Testis (tissue), 3 donors: ENCODE data around the gene RFC2. TPM values are rescaled to one million over a fixed set of nuclear protein-coding genes. Genes with fewer than 3 reads are reported as not detected.

Experiments used
- DNase-seq: peaks from one replicate; pipeline ENCODE4 v3.0.0-alpha.2; 2019
- H3K27ac ChIP-seq, 2 donors: fragments of 200-600 bp; sonication (generic); one replicate each; pipeline ENCODE4 v1.5.1; 2019
- H3K27me3 ChIP-seq: fragments of 200-600 bp; sonication (generic); one replicate; pipeline ENCODE4 v1.5.1; 2019
- H3K36me3 ChIP-seq: fragments of 200-600 bp; sonication (generic); one replicate; pipeline ENCODE4 v1.5.1; 2017; ENCODE audit warnings: low read depth; ENCODE audit errors: missing control alignments
- H3K4me1 ChIP-seq: fragments of 200-600 bp; sonication (generic); one replicate; pipeline ENCODE4 v1.5.1; 2019
- H3K4me3 ChIP-seq, 2 donors: fragments of 200-600 bp; sonication (generic); one replicate each; pipeline ENCODE4 v1.5.1; 2017 to 2019
- H3K9me3 ChIP-seq: fragments of 200-600 bp; sonication (generic); one replicate; pipeline ENCODE4 v1.5.1; 2017
- POLR2A ChIP-seq: fragments of 450-650 bp; IDR thresholded peaks from one replicate; pipeline ENCODE4 v1.6.1; 2017; ENCODE audit warnings: antibody characterized with exemption, mild to moderate bottlenecking, moderate library complexity
- WGBS, 2 donors: methylation state at CpG; one replicate each; pipeline ENCODE4 v1.1.5; 2018; 5-methylcytosine and 5-hydroxymethylcytosine counted together
- intact Hi-C: fragments of 100-400 bp; cut with DNase I; formaldehyde crosslinking; loops from one replicate; pipeline ENCODE4 v1.15.1; 2023; ENCODE audit warnings: low total_unique reads
- microRNA counts, 2 donors: library from miRNA; unstranded; fragments of <30 nt; microRNA quantifications; one replicate each; lab custom pipeline; 2016
- microRNA-seq, 2 donors: library from miRNA; unstranded; fragments of <30 nt; microRNA quantifications; one replicate each; pipeline ENCODE4, GENCODE V29; 2016; ENCODE audit warnings: borderline number of aligned reads in 2 of 2, borderline replicate concordance in 1 of 2
- polyA plus RNA-seq: library from polyadenylated mRNA; stranded (reverse); fragments of 350-450 nt; fragmentation: Illumina TruSeq; extraction: RNeasy Lipid Tissue Mini Kit (QIAGEN cat#74804); gene quantifications from one replicate; pipeline ENCODE4 v1.2.3, GENCODE V29; 2014; ENCODE audit warnings: low read depth, low replicate concordance; ENCODE audit not compliant: insufficient read depth
- small RNA-seq, 2 donors: library from RNA; depleted of rRNA; stranded (forward); fragments of <200 nt; gene quantifications; one replicate each; pipeline ENCODE3, GENCODE V24; 2016
- total RNA-seq, 2 donors: library from RNA; depleted of rRNA; stranded (reverse); fragments of >200 nt; gene quantifications; one replicate each; pipeline ENCODE4 v1.2.3, GENCODE V29; 2016
- TF ChIP-seq, protein P1 (sequence below), 3 experiments: fragments of 450-650 bp in 2 of 3; fragments of 200-600 bp in 1 of 3; sonication (generic) in 1 of 3; IDR thresholded peaks; one replicate each; pipeline ENCODE4 v1.5.1; 2016 to 2019; ENCODE audit warnings: antibody characterized with exemption in 3 of 3, mild to moderate bottlenecking in 2 of 3, moderate library complexity in 1 of 3

RFC2 gene
- total and polyA plus RNA-seq, 3 donors from 2014 or later, result 10.8 to 29.2 (median 15.2) TPM

DNA sequence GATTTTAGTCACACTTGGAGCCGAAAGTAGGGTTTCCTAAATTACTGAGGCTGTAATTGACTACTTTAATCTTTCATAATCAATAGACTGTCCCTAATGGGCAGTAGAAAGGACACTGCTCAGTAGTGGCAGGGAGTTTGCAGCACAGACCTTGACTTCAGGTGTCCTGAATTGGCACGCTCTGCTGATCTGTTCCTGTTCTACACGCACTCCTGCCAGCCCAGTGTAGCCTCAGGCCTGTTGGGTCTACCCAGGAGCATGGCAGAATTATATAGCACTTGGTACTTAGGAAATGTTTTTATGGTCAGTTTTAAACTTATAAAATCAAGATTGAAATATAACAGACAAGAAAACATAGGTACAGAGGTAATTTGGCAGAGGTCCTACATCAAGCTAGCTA, 71.1 kb downstream of the RFC2 start:
- H3K27me3 ChIP-seq, result no peaks in the 10 kb centered on the region
- H3K27ac ChIP-seq, result no peak overlapping the region
- no peak for DNase-seq
- H3K4me1 ChIP-seq, result peaks cover 31% of the 10 kb centered on the region
- TF ChIP-seq, protein P1, sequence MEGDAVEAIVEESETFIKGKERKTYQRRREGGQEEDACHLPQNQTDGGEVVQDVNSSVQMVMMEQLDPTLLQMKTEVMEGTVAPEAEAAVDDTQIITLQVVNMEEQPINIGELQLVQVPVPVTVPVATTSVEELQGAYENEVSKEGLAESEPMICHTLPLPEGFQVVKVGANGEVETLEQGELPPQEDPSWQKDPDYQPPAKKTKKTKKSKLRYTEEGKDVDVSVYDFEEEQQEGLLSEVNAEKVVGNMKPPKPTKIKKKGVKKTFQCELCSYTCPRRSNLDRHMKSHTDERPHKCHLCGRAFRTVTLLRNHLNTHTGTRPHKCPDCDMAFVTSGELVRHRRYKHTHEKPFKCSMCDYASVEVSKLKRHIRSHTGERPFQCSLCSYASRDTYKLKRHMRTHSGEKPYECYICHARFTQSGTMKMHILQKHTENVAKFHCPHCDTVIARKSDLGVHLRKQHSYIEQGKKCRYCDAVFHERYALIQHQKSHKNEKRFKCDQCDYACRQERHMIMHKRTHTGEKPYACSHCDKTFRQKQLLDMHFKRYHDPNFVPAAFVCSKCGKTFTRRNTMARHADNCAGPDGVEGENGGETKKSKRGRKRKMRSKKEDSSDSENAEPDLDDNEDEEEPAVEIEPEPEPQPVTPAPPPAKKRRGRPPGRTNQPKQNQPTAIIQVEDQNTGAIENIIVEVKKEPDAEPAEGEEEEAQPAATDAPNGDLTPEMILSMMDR (IDR thresholded peaks at IDR 0.05), result no peak
- no peak for TF ChIP-seq POLR2A
- H3K4me3 ChIP-seq, result no peak overlapping the region
- no peaks in the 10 kb centered on the region for H3K36me3 ChIP-seq
- intact Hi-C loops, result no loop called here
- WGBS, 2 donors, result 61 to 68% methylated on average over 3 of the region's 3 CpGs
- no peaks in the 10 kb centered on the region for H3K9me3 ChIP-seq

DNA sequence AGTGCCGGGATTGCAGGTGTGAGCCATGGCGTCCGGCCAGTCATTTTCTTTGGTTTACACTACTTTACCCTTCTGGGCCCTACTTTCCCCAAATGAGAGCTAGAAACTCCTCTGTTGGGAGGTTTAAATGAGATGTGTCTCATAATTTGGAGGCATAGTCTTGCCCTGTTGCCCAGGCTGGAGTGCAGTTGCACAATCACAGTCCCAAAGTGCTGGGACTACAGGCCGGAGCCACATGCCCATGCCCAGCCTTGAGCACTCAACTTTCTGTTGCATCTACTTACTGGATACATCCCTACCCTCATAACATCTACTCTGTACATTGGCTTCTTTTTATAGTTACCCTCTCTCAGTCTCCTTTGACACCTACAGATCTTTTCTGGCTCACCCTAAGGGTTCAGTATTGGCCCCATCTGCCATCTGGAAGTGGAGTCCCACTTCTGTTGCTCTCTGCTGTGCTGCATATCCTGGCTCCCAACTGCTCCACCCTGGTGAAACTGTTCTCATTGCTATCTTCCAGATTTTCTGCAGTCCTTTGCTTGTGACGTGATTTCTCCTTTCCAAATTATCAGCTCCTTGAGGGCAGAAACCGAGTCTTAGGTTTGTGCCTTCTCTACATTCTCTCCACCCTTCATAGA, 71.6 kb downstream of the RFC2 start:
- TF ChIP-seq POLR2A, result no peak
- TF ChIP-seq, protein P1 (IDR thresholded peaks at IDR 0.05), result no peak
- H3K27me3 ChIP-seq, result no peaks in the 10 kb centered on the region
- no peaks in the 10 kb centered on the region for H3K36me3 ChIP-seq
- H3K4me3 ChIP-seq, result no peak overlapping the region
- 72 to 74% methylated on average over 6 of the region's 6 CpGs for WGBS, 2 donors
- intact Hi-C loops, result no loop called here
- no peak for DNase-seq
- H3K9me3 ChIP-seq, result no peaks in the 10 kb centered on the region
- peaks cover 33% of the 10 kb centered on the region for H3K4me1 ChIP-seq
- no peak overlapping the region for H3K27ac ChIP-seq

DNA sequence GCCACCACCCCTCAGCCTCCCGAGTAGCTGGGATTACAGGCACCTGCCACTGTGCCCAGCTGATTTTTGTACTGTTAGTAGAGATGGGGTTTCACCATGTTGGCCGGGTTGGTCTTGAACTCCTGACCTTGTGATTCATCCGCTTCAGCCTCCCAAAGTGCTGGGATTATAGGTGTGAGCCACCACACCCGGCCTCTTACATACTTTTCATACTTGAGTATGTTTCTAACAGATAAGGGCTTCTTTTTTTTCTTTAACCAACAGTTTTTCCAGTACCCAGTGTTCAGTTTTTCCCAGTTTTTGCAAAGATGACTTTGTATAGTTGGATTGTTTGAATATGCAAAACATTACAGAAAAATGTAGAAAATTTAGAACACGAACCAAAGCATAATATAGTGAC, 72.4 kb downstream of the RFC2 start:
- intact Hi-C loops, result no loop called here
- peaks cover 30% of the 10 kb centered on the region for H3K4me1 ChIP-seq
- H3K9me3 ChIP-seq, result no peaks in the 10 kb centered on the region
- TF ChIP-seq, protein P1 (IDR thresholded peaks at IDR 0.05), result no peak
- TF ChIP-seq POLR2A, result no peak
- H3K36me3 ChIP-seq, result no peaks in the 10 kb centered on the region
- H3K27me3 ChIP-seq, result no peaks in the 10 kb centered on the region
- WGBS, 2 donors, result 47 to 62% methylated on average over 5 of the region's 5 CpGs
- no peak for DNase-seq
- H3K4me3 ChIP-seq, result no peak overlapping the region
- H3K27ac ChIP-seq, result no peak overlapping the region

MicroRNA genes within 50 kb of the gene (microRNA counts, 767-probe panel; counts per million panel counts)
- microRNA hsa-miR-590-3p (lab: Ali Mortazavi, UCI), result 0 to 152 counts per million in 2 donors
- 0 to 152 counts per million in 2 donors for microRNA hsa-miR-590-5p (lab: Ali Mortazavi, UCI)

Small RNAs within 50 kb of the gene (microRNA-seq; reads per million reads assigned to microRNA genes)
- gene MIR590, result 57.0 to 93.9 reads per million in 2 donors

Small RNAs within 50 kb of the gene (small RNA-seq; reads per million reads assigned to genes)
- 0 reads per million in 2 donors for gene MIR590

Other genes with a start within 250 kb of the RFC2 start
- 10 to 100 TPM; 24.6 to 35.2 TPM for gene ELN, start 226.2 kb downstream of the RFC2 start, total RNA-seq
- gene ELN, start 226.2 kb downstream of the RFC2 start, polyA plus RNA-seq, result 55.9 TPM
- 10 to 100 TPM; 42.4 to 54.8 TPM for gene LIMK1, start 170.6 kb downstream of the RFC2 start, total RNA-seq
- 38.6 TPM for gene LIMK1, start 170.6 kb downstream of the RFC2 start, polyA plus RNA-seq
- gene EIF4H, start 80.0 kb downstream of the RFC2 start, total RNA-seq, result 100 to 1,000 TPM; 142 to 157 TPM
- gene EIF4H, start 80.0 kb downstream of the RFC2 start, polyA plus RNA-seq, result 217 TPM
- 1 to 10 TPM; 2.4 to 4.3 TPM for gene LAT2, start 44.4 kb downstream of the RFC2 start, total RNA-seq
- gene LAT2, start 44.4 kb downstream of the RFC2 start, polyA plus RNA-seq, result 5.1 TPM
- 10 to 100 TPM; 16.5 to 19.8 TPM for gene CLIP2, start 35.0 kb upstream of the RFC2 start, total RNA-seq
- gene CLIP2, start 35.0 kb upstream of the RFC2 start, polyA plus RNA-seq, result 8.5 TPM
- gene GTF2IRD1, start 199.5 kb upstream of the RFC2 start, total RNA-seq, result 10 to 100 TPM; 22.4 to 24.7 TPM
- gene GTF2IRD1, start 199.5 kb upstream of the RFC2 start, polyA plus RNA-seq, result 15.1 TPM